ENCODE measurements around the gene CCDC12. TPM values are rescaled to one million over a fixed set of nuclear protein-coding genes. Genes with fewer than 3 reads are reported as not detected.
A peak's percentile ranks its signal among the peaks of the same experiment; 100 is the strongest.

Gene CCDC12
- total RNA-seq, 2 experiments from 2014 or later: 58.6 to 60.0 TPM

GRCh38 chr3:46997453-46998091 is 21.0 kb upstream of the CCDC12 start:
- POLR2A ChIA-PET: interaction anchor here (0.9 to 1.5 kb wide), 3 partner anchors 10 to 44 kb away, joined by 3 to 6 read pairs (median 3); partner anchors contain the start of gene NBEAL2
- no peaks in the 10 kb centered on the region for H3K27me3 Mint-ChIP-seq
- H3K27ac Mint-ChIP-seq: peak overlapping the region; percentile 76
- H3K9me3 Mint-ChIP-seq: no peaks in the 10 kb centered on the region
- ATAC-seq (ENCODE audit: low read depth): no peak
- no peak for DNase-seq
- H3K4me1 Mint-ChIP-seq: peaks cover 14% of the 10 kb centered on the region
- no peak overlapping the region for H3K4me3 Mint-ChIP-seq
- H3K36me3 Mint-ChIP-seq: peaks cover 9% of the 10 kb centered on the region

GRCh38 chr3:46996689-46997452 is 20.3 kb upstream of the CCDC12 start:
- Mint-ChIP-seq H3K36me3 (peaks cover 8% of the 10 kb centered on the region), H3K9me3 (no peaks in the 10 kb centered on the region), H3K27ac (peak overlapping the region; percentile 76), H3K27me3 (no peaks in the 10 kb centered on the region), H3K4me1 (peaks cover 14% of the 10 kb centered on the region), H3K4me3 (peak overlapping the region; percentile 3)
- DNase-seq (no peak), ATAC-seq (ENCODE audit: low read depth) (peak; percentile 8)
- POLR2A ChIA-PET: interaction anchor here (1.2 kb wide), 1 partner anchor 17 kb away, joined by 3 read pairs; the partner anchor contains the start of gene NBEAL2

- Mint-ChIP-seq H3K4me3 (no peak overlapping the region), H3K36me3 (peaks cover 8% of the 10 kb centered on the region), H3K27ac (no peak overlapping the region), H3K9me3 (no peaks in the 10 kb centered on the region), H3K4me1 (peaks cover 14% of the 10 kb centered on the region), H3K27me3 (no peaks in the 10 kb centered on the region)
- POLR2A ChIA-PET: no interaction called here
- no peak for ATAC-seq (ENCODE audit: low read depth)
- no peak for DNase-seq
Observed at GRCh38 chr3:46995901-46996562, 19.5 kb upstream of the CCDC12 start.

- POLR2A ChIA-PET: interaction anchor here (0.6 to 2.7 kb wide), 2 partner anchors 15 to 274 kb away, joined by 3 to 11 read pairs; partner anchors contain the start of gene NBEAL2
- Mint-ChIP-seq H3K9me3 (no peaks in the 10 kb centered on the region), H3K4me3 (no peak overlapping the region), H3K36me3 (peaks cover 8% of the 10 kb centered on the region), H3K4me1 (peaks cover 18% of the 10 kb centered on the region), H3K27me3 (no peaks in the 10 kb centered on the region), H3K27ac (no peak overlapping the region)
- DNase-seq (no peak), ATAC-seq (ENCODE audit: low read depth) (no peak)
Observed at GRCh38 chr3:46994801-46995731, 18.5 kb upstream of the CCDC12 start.

- H3K4me1 Mint-ChIP-seq: peaks cover 28% of the 10 kb centered on the region
- DNase-seq (no peak), ATAC-seq (ENCODE audit: low read depth) (no peak)
- no peaks in the 10 kb centered on the region for H3K27me3 Mint-ChIP-seq
- H3K36me3 Mint-ChIP-seq: peaks cover 12% of the 10 kb centered on the region
- no peak overlapping the region for H3K27ac Mint-ChIP-seq
- no peaks in the 10 kb centered on the region for H3K9me3 Mint-ChIP-seq
- H3K4me3 Mint-ChIP-seq: no peak overlapping the region
- POLR2A ChIA-PET: interaction anchor here (2.7 kb wide), 1 partner anchor 14 kb away, joined by 11 read pairs; the partner anchor contains the start of gene NBEAL2
Observed at GRCh38 chr3:46993986-46994385, 17.4 kb upstream of the CCDC12 start.

GRCh38 chr3:46993292-46993691 is 16.7 kb upstream of the CCDC12 start:
- H3K4me1 Mint-ChIP-seq: peaks cover 32% of the 10 kb centered on the region
- H3K36me3 Mint-ChIP-seq: peaks cover 14% of the 10 kb centered on the region
- H3K4me3 Mint-ChIP-seq: no peak overlapping the region
- H3K9me3 Mint-ChIP-seq: no peaks in the 10 kb centered on the region
- DNase-seq (no peak), ATAC-seq (ENCODE audit: low read depth) (no peak)
- H3K27me3 Mint-ChIP-seq: no peaks in the 10 kb centered on the region
- POLR2A ChIA-PET: interaction anchor here (2.7 kb wide), 1 partner anchor 14 kb away, joined by 11 read pairs; the partner anchor contains the start of gene NBEAL2
- peak overlapping the region; percentile 25 for H3K27ac Mint-ChIP-seq

- H3K9me3 Mint-ChIP-seq: no peaks in the 10 kb centered on the region
- no peaks in the 10 kb centered on the region for H3K27me3 Mint-ChIP-seq
- DNase-seq (no peak), ATAC-seq (ENCODE audit: low read depth) (no peak)
- H3K36me3 Mint-ChIP-seq: peaks cover 14% of the 10 kb centered on the region
- no peak overlapping the region for H3K4me3 Mint-ChIP-seq
- peaks cover 36% of the 10 kb centered on the region for H3K4me1 Mint-ChIP-seq
- POLR2A ChIA-PET: interaction anchor here (1.3 to 2.7 kb wide), 4 partner anchors 11 to 39 kb away, joined by 3 to 11 read pairs (median 3); partner anchors contain the start of gene NBEAL2
- no peak overlapping the region for H3K27ac Mint-ChIP-seq
Observed at GRCh38 chr3:46992231-46992630, 15.7 kb upstream of the CCDC12 start.

GRCh38 chr3:46991406-46992165 is 15.0 kb upstream of the CCDC12 start:
- POLR2A ChIA-PET: interaction anchor here (1.3 to 2.7 kb wide), 4 partner anchors 10 to 38 kb away, joined by 3 to 11 read pairs (median 3); partner anchors contain the start of gene NBEAL2
- H3K36me3 Mint-ChIP-seq: peaks cover 8% of the 10 kb centered on the region
- H3K4me3 Mint-ChIP-seq: no peak overlapping the region
- ATAC-seq (ENCODE audit: low read depth) (no peak), DNase-seq (no peak)
- H3K27ac Mint-ChIP-seq: no peak overlapping the region
- H3K9me3 Mint-ChIP-seq: no peaks in the 10 kb centered on the region
- H3K27me3 Mint-ChIP-seq: no peaks in the 10 kb centered on the region
- peaks cover 37% of the 10 kb centered on the region for H3K4me1 Mint-ChIP-seq

- no peaks in the 10 kb centered on the region for H3K27me3 Mint-ChIP-seq
Observed at GRCh38 chr3:46990573-46991374, 14.2 kb upstream of the CCDC12 start.

GRCh38 chr3:46989146-46989810 is 12.7 kb upstream of the CCDC12 start:
- no peaks in the 10 kb centered on the region for H3K9me3 Mint-ChIP-seq
- H3K4me1 Mint-ChIP-seq: peaks cover 57% of the 10 kb centered on the region
- POLR2A ChIA-PET: interaction anchor here (0.5 to 1.5 kb wide), 2 partner anchors 9 to 290 kb away, joined by 3 to 6 read pairs; partner anchors contain the start of gene NBEAL2
- DNase-seq (no peak), ATAC-seq (ENCODE audit: low read depth) (no peak)
- H3K27ac Mint-ChIP-seq: peak overlapping the region; percentile 90
- peak overlapping the region; percentile 85 for H3K4me3 Mint-ChIP-seq
- no peaks in the 10 kb centered on the region for H3K27me3 Mint-ChIP-seq
- peaks cover 14% of the 10 kb centered on the region for H3K36me3 Mint-ChIP-seq

More at GRCh38 chr3:46990573-46991374, 14.2 kb upstream of the CCDC12 start:
- ATAC-seq (ENCODE audit: low read depth) (no peak), DNase-seq (no peak)
- Mint-ChIP-seq H3K9me3 (no peaks in the 10 kb centered on the region), H3K4me1 (peaks cover 45% of the 10 kb centered on the region), H3K4me3 (no peak overlapping the region), H3K27ac (peak overlapping the region; percentile 72), H3K36me3 (peaks cover 8% of the 10 kb centered on the region)
- POLR2A ChIA-PET: interaction anchor here (1.4 to 1.5 kb wide), 2 partner anchors 11 to 18 kb away, joined by 3 to 6 read pairs; partner anchors contain the start of gene NBEAL2

GRCh38 chr3:46988616-46989015 is 12.1 kb upstream of the CCDC12 start:
- Mint-ChIP-seq H3K9me3 (no peaks in the 10 kb centered on the region), H3K36me3 (peaks cover 14% of the 10 kb centered on the region), H3K4me1 (peaks cover 57% of the 10 kb centered on the region), H3K4me3 (peak overlapping the region; percentile 85), H3K27ac (peak overlapping the region; percentile 90), H3K27me3 (no peaks in the 10 kb centered on the region)
- ATAC-seq (ENCODE audit: low read depth) (no peak), DNase-seq (no peak)
- POLR2A ChIA-PET: interaction anchor here (0.5 to 2.7 kb wide), 3 partner anchors 11 to 291 kb away, joined by 3 to 33 read pairs (median 11); partner anchors contain the start of genes CCDC12 and NBEAL2

Measured in activated naive CD8-positive, alpha-beta T cell treated with anti-CD3 and anti-CD28 coated beads, Interleukin-2, amount 10 ng/mL, durations not matched to agents 7 days and 5 days (primary cell).